ENCODE results near the gene SLC39A11.

The SLC39A11 gene

DNA sequence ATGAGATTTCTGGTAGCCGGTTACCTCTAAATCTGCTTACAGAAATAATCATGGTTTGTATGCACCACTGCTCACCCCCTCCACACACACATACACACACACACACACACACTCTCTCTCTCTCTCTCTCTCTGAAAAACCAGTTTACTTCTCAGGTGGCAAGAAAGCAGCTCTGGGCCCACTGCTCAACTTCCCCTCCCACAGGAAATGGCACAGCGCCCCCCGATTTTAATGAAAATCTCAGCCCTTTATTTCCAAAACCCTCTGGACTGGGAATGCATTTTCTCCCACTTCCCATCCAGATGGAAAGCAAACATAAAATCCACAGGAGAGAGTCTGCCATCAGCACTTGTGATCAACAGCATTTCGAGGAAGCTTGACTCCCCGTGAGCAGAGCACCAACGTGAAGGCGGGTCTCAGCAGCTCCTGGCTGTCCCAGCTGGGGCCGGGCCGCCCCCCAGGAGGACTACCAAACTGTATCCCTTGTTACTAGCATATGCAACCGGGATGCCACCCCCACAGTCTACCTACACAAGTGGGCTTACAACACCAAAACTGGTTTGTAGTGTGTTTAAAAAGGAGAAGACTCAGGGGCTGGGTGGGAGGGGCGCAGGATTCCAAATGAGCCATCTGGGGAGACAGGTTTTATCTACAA lies 121.1 kb downstream of the SLC39A11 start:
- DNase-seq, result no peak

DNA sequence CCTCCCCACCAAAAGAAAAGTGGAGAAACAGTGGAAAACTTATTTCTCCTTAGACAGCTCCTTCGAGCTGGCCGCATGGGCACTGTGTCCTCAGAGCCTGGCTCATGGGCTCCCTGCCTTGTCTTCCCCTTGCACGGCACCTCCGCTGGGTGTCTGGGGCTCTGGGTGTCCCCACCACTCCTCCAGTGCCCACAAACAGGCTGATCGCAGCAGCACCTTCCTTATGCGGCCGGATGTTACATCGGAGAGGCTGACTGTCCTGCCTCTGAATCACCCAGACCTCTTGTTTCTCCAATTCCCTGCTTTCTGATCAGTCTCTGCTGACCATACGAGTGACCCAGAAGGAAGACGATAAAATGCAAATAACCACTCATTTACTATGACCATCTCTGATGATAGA lies 121.7 kb downstream of the SLC39A11 start:
- DNase-seq, result no peak

DNA sequence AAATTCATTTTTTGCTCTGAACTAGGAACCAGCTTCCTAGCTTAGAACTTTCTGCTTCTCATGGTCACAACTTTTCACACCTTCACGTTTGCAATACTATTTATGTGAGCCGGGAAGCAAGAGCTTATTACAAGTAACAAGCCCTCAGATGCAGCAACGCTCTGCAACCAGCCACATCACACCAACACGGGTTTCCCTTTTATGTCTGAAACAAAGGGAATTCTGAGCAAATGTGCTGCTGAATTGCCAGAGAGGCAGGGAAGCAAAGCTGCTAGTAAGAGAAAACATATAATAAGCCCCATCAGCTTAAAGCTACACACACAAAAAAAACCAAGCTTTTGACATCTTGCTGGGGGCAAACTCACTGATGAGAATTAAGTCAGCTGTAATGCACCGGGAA lies 122.2 kb downstream of the SLC39A11 start:
- DNase-seq, result no peak

DNA sequence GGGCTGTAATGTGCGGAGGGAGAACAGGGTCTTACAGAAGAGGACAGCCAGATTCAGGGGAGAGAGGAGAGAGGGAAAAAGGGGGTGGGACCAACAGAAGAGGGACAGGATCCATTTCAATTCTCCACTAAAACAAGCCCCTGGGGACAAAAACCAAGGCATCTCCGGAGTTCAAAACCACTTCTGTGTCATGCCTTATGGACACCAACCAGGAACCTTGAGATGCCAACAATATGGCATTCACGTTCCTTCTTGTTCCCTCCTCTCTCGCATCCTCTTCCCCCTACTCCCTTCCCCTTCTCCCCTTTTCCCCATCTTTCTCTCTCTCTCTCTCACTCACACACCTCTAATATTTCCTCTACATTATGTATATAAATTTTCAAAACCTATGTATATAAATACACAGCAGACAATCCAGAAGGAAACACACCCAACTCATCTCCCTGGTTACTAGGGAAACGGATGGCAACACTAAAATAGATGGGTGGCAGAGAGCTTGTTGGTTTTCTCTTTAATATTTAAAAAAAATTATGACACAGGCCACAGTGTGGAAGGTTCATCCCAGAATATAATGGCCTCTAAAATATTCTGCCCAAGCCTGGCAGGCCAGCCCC lies 123.1 kb downstream of the SLC39A11 start:
- no peak for DNase-seq

DNA sequence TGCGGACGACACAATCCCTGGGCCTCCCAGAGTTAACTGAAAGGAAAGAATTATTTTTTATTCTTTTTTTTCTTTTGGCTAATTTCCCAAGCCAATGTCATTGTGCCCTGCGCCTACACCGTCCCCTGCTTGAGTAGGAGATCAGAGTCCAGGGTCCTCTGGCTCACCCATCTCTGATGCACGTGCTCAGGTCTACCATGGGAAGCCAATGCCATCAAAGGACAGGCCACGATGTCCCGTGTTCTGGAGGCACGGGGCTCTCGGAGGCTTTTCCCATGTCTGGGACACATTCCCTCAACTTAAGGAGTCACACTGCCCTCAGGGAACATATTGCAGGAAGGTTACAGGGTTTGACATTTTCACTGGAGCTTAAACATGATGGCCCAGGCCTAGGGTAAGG lies 123.7 kb downstream of the SLC39A11 start:
- DNase-seq, result no peak

DNA sequence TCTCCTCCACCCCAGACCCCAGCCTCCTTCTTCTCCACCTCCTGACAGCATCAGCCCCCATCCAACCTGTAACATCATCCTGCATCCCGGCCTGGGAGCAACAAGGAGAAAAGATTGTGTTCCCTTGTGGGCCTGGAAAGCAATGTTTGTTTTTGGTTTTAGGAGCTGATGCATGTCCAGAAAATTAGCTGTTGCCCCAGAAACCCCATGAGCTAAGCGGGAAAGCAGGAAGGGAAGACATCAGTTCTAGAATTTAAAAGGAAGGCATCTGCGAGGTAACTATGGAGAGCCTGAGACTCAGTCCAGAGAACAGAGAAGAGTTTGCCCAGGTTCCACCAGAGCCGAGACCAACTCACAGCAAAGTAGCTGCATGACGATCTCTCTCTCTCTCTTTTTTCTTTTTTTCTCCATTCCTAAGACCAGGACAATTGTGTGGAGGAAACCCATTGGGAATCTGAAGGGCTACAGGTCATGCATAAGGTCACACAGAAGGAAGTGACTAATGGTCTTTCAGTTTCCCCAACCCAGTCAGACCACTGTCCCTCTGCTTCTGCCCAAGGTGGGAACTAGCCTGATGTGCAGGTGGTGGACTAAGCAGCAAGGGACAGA lies 124.4 kb downstream of the SLC39A11 start:
- DNase-seq, result no peak

DNA sequence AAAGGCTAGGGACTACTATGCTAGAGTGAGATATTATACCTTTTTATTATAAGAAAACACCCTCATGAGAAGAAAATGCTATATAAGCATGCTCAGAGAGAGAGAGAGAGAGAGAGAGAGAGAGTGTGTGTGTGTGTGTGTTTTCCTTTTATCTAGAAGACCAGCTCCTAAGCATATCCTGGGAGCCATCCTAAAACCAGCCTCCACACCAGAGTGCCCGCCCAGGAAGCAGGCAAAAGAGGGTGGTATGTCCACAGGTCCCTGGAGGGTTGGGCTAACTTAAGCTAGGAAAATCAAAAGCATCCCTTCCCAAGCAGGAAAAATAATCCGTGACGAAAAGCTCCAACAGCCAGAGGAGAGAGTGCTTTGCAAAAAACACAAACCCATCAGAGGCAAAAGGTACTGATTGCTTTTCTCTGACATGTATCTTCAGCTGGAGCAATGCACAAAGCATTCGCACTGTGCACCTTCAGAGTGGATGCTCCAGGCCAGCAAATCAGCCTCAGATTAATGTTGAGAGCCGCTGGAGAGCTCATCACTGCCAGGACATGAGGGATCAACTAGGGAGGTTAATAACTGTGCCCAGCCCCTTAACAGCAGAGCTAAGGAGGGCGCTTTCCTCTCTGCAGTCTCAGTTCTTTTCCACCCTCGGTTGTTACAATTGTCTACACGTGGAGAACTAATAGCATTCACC lies 125.1 kb downstream of the SLC39A11 start:
- DNase-seq, result peak; percentile 55

DNA sequence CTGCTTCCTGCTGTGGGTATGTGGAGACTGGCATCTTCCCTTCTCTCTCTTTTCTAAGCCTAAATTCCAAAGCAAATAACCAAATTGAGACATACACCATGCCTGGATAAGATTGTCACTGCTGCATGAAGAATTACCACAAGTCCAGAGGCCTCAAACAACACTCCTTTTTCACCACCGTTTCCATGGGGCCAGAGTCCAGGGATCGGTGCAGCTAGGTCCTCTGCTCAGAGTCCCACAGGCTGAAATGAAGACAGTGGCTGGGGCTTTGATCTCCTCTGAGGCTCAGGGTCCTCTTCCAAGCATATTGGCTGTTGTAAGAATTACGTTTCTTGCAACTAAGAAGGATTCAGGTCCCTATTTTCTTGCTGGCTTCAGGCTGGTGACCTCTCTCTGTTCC lies 130.4 kb downstream of the SLC39A11 start:
- no peak for DNase-seq

DNA sequence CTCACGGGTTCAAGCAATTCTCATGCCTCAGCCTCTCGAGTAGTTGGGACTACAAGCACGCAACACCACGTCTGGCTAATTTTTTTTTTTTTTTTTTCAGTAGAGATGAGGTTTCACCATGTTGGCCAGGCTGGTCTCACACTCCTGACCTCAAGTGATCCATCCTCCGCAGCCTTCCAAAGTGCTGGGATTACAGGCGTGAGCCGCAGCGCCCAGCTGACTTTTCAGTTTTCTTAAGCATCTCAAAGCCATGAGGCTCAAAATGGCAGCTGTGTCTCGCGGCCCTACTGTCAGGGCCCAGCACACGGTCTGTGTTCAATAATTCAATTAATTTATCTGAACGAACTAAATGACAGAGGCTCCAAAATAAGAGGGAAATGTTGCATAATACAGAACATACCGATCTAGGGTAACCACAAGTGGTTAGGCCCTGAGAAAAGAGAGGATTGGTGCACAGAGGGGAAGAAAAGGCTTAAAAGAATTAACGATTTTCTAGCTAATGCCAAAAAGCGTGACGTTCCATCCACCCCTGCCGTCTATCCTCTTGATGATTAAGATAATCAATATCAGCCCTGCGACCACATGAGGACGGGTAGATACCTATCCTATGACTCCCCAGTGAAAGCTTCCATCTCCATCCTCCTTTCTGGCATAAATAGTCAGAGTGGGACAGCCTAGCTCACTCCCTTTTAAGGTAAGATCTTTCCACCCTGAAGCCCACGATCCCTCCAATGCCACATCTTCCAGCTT lies 136.9 kb downstream of the SLC39A11 start:
- DNase-seq, result no peak

DNA sequence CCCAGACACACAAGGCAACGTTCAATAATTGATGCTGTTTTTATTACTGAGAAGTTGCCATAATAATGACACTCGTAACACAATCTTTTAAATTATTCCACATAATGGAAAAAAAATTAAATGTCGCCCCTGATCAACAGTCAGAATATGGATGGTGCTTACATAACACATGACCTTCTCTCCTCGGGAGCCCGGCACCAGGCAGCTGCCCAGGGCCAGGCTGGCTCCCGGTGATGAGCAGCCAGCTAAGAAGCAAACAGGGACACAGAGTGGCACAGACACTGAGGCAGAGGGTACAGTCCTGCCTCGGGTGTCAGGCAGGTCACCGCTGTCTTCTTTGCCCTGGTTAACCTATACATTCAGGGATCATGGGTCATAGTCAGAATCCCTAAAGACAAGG lies 137.9 kb downstream of the SLC39A11 start:
- DNase-seq, result no peak

DNA sequence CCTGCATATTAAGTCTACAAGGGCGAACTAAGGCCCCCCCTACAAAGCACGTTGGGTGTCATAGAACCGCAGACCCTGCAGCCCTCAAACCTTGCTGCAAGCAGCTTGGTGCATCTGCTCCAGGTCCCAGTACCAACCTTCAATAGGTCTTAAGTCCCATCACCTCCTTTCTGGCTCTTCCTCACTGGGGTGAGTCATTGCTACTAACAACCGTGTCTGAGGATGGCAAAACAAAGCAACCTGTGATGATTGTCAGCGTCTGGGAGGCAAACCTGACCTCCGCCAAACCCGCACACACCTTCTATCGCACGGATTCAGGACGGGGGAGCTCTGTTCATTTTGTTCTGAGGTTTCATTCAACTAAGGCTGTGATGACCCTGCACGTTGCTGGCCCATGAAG lies 138.9 kb downstream of the SLC39A11 start:
- DNase-seq, result no peak

DNA sequence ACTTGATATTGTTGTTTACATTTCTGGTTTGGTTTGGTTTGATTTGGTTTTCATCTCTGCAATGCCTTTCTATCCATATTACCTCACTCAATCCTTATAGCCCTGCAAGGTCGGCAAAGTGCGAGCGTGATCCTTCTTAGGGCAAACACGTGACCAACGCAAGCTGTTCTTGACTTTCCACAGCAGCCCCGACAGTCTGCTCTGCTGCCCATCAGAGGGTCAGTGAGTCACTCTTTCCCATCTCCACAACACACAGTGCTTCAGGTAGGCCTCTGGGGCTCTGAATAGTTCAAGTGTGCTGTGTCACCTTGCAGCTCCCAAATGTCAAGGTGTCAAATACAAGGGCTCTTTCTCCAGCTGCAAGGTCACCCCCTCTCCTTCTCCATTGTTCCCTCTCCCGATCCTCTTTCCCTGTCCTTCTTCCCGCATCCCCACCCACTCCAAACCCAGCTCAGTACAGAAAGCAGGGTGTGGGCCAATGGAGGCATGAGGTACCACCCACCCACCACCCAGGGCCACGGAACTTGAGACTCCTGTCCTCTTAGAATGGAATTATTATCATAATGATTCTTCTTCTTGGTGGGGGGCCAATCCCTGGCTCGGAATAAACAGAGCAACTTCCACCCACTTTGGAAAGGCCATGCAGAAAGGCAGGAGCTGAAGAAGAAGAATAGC lies 139.7 kb downstream of the SLC39A11 start:
- DNase-seq, result no peak

DNA sequence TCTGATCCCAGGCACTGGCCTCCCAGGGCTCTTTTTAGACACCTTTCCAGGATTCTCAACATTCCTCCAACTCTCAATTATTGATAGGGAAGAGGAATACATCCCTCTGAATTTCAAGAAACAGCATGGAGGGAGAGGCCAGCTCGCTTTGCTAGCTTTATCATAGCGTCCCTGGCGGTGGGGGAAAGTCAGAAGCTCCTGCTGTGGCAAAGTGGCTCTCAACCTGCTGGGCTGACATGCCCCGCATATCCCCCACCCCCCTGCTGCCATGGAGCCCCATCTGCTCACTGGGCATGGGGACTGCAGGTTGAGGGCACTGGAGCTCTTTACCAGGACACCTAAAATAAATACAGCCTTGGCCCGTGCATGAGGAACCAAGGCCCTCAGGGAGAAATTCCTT lies 140.3 kb downstream of the SLC39A11 start:
- no peak for DNase-seq

DNA sequence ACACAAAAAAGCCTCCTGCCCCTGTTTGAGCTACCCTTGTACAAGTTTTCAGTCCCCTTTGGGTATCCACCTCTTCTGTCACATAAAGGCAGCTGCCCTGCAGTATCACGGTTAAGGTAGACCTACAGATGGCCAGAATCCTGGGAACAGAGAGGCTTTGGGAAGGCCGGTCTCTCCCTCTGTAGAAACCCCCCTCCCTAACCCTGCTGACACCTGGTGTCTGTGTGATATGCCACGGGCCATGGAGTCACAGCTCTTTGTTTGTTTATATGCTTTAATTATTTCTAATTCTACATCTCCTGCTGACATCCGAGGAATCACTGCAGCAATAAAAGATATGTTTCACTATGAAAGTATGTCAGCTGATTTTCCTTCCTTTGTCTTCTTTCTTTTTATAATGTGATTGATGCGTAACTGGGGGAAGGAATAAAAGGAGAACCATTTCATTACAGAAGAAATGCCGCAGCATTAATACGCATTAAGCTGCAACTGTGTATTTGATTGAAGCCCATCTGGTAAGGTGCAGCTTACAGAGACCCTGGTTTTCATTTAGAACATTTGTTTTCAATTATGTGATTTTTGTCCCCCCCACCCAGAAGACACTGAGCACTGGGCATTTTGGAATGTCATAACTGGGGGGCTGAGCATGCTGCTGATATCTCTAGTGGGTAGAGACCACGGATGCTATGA lies 142.1 kb downstream of the SLC39A11 start:
- no peak for DNase-seq

DNA sequence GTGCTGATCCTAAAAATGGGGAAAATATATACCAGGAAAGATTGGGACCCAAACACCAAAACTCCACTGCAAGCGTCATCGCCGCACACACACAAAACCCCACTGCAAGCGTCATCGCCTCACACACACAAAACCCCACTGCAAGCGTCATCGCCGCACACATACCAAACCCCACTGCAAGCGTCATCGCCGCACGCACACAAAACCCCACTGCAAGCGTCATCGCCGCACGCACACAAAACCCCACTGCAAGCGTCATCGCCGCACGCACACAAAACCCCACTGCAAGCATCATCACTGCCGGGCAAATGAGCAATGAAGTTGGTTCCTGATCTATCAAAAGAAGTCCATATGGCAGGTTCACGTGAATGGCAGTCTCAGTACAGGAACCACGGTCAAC lies 144.4 kb downstream of the SLC39A11 start:
- DNase-seq, result no peak

DNA sequence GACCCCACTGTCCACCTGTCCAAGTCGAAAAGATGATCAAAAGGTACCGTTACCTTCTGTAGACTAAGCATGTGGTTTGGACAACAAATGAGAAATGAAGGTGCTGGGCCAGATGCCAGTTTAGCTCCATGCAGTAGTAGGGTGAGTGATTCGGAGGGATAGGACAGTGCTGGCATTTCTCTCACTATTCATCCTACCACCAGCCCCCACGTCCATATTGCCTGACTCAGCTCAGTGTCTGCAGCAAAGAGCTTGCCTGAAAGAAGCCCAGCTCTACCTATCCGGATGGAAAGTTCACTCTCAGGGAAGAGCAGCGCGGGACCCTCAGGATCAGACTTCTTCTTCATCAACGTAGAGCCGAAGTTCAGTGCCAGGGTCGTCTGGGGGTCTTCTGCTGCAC lies 145.0 kb downstream of the SLC39A11 start:
- DNase-seq, result no peak

DNA sequence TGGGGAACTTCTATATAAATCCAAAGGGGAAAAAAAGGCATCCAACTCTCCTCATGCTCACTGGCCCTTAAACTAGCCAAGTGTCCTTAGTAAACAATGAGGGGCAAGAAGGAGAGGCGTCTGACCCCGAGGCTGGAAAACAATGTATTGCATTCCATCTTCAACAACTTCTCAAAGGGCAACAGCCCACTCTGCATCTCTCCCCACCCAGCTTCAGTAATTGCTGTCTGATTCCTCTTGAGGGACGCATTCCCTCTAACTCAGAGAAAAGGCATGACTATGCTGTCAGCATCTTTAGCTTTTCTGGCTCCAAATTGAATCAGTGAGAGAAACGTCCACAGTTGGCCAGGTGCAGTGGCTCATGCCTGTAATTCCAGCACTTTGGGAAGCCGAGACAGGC lies 145.8 kb downstream of the SLC39A11 start:
- no peak for DNase-seq

DNA sequence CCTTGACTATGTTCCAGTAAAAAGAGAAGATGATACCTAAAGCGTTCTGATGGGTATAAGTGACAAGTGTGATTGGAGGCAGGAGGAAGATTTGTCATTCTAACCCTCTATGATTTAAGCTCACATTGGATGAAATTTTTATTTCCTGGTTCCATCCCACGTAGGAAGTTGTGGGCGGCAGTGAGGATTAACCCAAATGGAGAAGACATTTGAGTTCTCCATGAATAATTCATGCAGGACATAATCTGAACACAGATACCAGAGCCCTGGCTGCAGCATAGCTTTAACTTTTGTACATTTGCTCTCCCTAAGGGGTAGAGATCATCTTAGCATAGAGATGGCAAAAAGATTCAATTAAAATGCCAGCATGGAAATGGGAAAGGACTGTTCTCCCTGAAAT lies 146.3 kb downstream of the SLC39A11 start:
- no peak for DNase-seq

DNA sequence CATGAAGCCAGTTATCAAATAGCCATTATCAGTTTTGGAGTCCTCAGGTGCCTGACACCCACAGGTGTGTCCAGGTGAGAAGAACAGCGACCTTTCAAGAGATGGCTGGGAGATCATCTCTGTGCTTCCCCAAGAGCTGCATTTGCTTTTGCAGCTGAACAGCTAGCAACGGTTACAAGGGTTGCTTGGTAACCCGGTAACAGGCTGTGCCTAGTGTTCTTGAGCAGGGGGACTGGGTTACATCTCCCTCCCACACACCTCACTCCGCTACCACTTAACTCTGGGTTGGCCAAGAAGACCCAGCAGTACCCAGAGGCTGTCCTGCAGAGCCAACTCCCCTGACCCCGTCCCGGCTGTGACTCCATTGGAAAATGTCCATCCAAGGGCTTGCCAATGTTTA lies 147.0 kb downstream of the SLC39A11 start:
- DNase-seq, result no peak

DNA sequence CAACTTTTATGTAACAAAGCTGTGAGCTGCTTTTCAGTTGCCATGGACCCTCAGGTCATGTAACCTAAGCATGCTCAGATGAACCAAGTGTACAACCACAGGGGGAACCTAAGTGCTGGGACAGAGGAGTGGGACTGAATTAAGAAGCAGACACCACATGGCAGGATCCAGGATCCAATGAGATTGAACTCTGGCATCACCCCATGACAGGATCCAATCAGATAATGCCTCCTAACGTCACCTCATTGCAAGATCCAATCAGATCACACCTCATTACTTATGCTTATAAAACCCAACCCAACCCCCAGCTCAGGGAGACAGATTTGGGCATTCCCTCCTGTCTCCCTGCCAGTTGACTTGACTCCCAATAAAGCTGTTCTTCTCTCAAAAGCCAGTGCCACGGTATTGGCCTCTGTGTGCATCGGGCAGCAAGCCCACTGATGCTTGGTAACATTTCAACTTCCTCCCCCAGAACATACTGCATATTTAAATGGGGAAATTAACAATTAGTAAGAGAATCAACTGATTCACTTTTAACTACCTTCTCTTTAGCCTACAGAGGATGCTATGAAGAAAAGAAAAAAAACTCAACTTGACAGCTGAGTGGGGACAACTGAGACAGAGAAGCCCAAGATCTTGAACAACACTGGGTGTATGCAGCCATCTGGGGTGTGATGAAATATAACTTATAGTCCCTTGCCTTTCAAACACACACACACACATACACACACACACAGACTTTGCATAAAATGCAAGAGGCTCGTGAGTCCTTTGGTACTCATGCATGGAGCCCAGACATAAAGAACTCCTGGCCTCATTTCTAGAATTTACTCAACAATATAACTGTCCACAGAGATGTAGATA lies 148.4 kb downstream of the SLC39A11 start:
- no peak for DNase-seq

DNA sequence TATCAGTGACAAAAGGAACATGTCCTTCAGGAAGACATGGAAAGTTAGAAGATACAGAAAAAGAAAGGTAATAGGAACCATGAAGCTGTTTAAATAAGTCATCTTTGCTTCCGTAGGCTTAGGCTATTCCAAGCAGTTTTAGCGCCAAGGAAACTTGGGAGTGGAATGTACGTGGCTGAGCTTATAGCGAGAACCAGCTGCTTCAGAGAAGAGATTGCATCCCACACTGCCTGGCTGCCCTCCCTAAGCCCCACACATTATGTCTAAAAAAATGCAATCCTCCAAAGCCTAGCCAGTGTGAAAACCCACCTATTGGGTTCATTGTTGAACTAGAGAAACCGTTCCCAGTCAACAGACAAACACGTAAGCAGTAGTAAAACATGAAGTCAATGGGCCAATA lies 149.9 kb downstream of the SLC39A11 start:
- no peak for DNase-seq

Data from NCI-H2227 treated with DMSO at 0.1 percent for 48 hours (cell line).